Activated CD8-positive, alpha-beta memory T cell treated with anti-CD3 and anti-CD28 coated beads for 1 hour (primary cell): Measurements from ENCODE around the gene SETD2.
"Not testable (repeated sequence)": the region's sequence is repeated elsewhere in the genome, so short reads cannot be mapped to it uniquely, and the experiment has no call there.

Source experiments
- DNase-seq, 2 donors: peaks; one replicate each; pipeline ENCODE4 v3.0.0-alpha.2; 2020; ENCODE audit warnings: low read depth in 1 of 2; ENCODE audit errors: extremely low read depth in 1 of 2

The SETD2 gene, protein sequence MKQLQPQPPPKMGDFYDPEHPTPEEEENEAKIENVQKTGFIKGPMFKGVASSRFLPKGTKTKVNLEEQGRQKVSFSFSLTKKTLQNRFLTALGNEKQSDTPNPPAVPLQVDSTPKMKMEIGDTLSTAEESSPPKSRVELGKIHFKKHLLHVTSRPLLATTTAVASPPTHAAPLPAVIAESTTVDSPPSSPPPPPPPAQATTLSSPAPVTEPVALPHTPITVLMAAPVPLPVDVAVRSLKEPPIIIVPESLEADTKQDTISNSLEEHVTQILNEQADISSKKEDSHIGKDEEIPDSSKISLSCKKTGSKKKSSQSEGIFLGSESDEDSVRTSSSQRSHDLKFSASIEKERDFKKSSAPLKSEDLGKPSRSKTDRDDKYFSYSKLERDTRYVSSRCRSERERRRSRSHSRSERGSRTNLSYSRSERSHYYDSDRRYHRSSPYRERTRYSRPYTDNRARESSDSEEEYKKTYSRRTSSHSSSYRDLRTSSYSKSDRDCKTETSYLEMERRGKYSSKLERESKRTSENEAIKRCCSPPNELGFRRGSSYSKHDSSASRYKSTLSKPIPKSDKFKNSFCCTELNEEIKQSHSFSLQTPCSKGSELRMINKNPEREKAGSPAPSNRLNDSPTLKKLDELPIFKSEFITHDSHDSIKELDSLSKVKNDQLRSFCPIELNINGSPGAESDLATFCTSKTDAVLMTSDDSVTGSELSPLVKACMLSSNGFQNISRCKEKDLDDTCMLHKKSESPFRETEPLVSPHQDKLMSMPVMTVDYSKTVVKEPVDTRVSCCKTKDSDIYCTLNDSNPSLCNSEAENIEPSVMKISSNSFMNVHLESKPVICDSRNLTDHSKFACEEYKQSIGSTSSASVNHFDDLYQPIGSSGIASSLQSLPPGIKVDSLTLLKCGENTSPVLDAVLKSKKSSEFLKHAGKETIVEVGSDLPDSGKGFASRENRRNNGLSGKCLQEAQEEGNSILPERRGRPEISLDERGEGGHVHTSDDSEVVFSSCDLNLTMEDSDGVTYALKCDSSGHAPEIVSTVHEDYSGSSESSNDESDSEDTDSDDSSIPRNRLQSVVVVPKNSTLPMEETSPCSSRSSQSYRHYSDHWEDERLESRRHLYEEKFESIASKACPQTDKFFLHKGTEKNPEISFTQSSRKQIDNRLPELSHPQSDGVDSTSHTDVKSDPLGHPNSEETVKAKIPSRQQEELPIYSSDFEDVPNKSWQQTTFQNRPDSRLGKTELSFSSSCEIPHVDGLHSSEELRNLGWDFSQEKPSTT (N-terminal part only)

GRCh38 chr3:47164007-47164881, at the start of gene SETD2:
Gene SETD2, minus strand, starts transcription at chr3:47164113. Its CDS starts 189 bp downstream, at chr3:47163924.
- DNase-seq, result peak; percentile 64 to 76

DNA sequence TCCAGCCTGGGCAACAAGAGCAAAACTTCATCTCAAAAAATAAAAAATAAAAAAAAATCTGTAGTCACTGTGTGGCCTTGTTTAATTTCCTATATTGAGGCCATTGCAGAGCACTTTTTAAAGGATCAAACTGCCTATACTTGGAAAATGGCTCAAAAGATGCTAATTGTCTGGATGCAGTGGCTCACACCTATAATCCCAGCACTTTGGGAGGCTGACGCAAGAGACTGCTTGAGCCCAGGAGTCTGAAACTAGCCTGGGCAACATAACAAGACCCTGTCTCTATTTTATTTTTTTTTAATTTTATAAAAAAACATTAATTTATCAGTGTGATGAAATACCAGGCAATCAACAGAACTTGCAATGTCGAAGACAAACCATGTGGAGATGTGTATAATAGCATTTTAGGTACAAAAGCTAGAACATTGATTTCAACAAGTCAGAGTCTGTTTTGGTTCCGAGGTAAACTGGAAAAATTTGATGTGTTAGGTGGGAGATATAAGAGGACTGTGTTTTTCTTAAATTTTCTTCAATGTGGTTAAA, 47.0 kb upstream of the SETD2 start:
- no peak for DNase-seq

DNA sequence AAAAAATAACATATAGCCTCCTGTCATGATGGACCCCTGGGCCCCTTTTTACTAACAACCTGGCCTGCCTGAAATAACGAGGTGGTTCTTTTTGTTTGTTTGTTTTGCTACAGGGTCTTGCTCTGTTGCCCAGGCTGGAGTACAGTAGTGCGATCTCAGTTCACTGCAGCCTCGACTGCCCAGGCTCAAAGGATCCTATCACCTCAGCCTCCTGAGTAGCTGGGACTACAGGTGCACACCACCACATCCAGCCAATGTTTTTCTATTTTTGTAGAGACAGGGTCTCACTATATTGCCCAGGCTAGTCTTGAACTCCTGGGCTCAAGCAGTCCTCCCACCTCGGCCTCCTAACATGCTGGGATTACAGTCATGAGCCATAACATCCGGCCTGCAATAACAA, 42.1 kb upstream of the SETD2 start:
- DNase-seq, result not testable (repeated sequence)

DNA sequence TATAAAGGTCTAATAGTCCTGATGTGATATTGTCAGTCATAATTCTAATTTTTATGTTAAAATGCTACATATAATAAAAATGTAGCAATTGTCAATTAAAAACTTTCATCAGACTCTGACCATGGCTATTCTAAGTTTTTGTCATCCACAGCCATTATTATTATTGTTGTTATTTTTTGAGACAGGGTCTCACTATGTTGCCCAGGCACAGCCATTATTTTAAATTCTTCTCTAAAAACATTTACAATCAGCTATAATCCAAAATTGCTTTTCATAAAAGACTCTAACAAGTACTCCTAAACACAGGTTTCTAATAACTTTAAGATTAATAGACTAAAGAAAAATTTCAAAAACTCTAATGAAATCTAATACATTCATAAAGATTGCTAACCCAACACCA, 41.0 kb upstream of the SETD2 start:
- no peak for DNase-seq

DNA sequence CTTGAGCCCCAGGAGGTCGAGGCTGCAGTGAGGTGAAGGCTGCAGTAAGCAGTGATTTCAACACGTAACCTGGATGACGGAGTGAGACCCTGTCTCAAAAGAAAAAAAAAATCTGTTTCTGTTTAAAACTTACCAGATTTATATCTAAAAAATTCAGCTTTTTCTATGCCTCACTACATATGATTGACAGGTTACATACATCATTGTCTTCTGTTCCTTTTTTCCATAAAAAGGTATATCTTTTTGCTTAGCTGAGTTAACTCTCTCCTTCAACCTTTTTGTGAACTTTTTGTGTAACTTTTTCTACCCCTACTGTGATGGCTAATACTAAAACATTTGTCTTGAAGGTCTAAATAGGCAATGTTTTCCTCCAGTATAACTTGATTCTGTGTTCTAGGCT, 38.6 kb upstream of the SETD2 start:
- DNase-seq, result no peak

DNA sequence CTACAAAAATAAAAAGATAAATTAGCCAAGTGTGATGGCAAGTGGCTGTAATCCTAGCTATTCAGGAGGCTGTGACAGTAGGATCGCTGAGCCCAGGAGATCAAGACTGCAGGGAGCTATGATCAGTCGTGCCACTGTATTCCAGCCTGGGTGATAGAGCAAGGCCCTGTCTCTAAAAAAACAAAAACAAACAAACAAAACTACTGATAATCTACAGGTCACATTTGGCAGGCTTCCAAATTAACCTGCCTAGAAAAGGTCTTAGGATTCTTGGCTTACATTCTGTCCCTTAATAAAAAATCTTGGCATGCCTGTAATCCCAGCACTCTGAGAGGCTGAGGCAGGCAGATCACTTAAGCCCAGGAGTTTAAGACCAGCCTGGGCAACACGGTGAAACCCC, 33.4 kb upstream of the SETD2 start:
- no peak for DNase-seq

- no peak for DNase-seq
Observed at GRCh38 chr3:47194994-47195393, 31.1 kb upstream of the SETD2 start.

DNA sequence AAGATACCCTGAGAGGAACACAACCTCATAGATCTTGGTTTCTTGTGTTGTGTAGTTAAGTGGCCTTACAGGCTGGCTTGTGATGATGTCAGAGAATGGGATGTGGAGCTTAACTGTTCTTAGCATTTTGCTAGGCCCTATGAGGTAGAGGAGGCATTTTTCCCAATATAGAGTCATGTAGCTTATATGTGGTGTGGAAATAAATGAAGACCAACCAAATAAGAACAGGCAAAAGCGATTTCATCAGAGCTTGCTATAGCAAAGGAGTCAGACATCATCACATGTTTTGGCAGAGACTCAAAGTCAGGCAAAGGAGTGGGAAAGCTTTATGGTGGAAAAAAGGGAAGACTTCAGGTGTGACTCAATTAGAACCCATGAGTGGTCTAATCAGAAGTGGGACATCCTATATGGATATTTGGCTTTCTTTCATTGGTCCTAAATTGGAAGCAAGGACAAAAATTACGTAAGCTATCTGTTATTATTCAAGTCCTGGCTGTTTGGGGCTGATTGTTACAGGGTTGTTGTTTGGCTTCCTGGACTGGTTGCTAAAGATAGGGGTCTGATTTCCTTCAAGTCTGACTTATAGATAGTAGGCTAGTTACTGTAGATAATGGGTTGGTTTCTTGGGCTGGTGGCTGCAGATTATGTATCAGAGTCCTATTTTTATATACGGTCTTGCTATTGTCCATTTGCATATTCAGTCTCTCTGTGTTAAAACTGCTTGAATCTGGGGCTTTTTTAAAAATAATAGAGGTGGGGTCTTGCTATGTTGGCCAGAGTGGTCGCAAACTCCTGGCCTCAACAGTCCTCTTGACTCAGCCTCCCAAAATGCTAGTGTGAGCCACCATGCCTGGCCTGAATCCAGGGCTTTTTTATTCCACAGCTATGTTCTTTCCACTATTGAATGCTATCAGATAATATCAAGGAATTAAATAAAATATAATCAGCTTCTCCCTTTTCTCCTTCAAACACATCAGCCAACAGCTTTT, 30.3 kb upstream of the SETD2 start:
- DNase-seq, result no peak

DNA sequence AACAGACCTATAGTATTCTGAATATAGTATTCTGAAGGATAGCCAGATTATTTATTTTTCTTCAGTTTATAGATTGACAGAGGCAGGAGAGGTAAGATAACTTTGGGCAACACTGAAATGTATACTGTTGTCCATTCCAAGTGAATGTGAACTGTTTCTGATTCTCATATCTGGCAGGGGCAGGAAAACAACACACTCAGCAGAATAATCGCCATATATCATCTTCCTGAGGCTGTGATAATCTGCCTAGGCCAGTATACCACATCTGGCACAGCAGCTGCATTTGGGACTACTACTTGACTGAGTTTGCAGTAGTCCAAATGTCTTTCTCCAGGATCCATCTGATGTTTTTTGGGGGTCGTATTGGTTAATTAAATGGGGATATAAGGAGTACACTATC, 22.4 kb upstream of the SETD2 start:
- DNase-seq, result no peak

DNA sequence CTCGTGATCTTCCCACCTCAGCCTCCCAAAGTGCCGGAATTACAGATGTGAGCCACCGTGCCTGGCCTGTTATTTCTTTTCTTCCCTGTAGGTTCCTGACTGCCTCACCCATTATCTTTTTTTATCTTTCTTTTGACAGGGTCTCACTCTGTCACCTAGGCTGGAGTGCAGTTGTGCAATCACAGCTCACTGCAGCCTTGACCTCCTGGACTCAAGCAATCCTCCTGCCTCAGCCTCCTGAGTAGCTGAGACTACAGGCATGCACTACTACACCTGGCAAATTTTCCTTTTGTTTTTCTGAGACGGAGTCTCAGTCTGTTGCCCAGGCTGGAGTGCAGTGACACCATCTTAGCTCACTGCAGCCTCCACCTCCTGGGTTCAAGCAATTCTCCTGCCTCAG, 17.8 kb upstream of the SETD2 start:
- not testable (repeated sequence) for DNase-seq

DNA sequence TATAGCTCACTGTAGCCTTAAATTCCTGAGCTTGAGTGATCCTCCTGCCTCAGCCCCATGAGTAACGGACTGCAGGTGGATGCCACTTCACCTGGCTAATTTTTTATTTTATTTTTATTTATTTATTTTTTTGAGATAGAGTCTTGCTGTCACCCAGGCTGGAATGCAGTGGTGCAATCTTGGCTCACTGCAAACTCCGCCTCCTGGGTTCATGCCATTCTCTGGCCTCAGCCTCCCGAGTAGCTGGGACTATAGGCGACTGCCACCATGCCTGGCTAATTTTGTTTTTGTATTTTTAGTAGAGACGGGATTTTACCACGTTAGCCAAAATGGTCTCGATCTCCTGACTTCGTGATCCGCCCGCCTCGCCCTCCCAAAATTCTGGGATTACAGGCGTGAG, 16.1 kb upstream of the SETD2 start:
- DNase-seq, result not testable (repeated sequence)

DNA sequence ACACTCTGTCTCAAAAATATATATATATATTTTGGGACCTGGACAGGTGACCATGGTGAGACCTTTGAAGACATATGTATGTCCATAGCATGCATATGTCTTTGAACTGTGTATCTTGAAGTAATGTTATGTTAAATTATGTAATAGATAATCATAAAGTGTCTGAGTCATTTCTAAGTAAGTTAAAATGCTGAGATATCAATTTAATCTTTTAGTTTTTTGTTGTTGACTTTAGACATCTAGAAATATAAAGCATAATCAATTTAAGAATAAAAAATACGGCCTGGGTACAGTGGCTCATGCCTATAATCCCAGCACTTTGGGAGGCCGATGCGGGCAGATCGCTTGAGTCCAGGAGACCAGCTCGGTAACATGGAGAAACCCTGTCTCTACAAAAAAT, 12.7 kb upstream of the SETD2 start:
- DNase-seq, result no peak

GRCh38 chr3:47163169-47164006, 525 bp downstream of the SETD2 start:
- DNase-seq, result peak; percentile 9 to 40

- no peak for DNase-seq
Observed at GRCh38 chr3:47162697-47163168, 1.2 kb downstream of the SETD2 start.

DNA sequence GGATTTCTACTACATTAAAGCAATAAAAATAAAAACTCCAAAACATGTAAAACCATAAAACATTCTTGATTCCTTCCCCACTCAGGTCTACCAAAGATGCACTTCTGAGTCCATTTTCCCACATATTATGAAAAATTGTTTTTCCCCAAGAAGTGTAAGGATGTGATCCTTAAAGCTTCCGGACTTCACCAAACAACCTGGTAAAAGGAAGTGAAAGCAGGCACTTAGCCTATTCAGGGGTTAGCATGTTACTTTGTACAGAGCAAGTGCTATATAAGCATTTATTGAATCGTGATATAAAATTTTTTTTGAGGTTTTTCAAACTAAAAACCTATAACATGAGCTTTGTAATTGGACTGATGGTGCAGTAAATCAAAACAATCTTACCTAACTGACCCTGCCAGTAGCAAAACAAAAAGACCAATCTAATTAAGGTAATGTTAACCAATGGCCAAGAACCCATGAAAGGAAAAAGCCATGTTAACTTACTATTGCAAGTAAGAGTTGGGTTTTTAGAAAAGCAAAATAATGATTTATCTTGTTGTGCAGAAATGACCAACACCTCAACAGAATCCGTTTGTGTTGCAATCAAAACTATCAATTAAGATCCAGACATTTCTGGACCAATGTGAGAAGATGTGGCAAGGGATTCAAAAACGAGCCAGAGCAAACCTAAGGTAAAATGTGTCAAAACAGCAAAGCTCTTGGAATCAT, 1.8 kb downstream of the SETD2 start:
- no peak for DNase-seq

- no peak for DNase-seq
Observed at GRCh38 chr3:47159820-47160219, 4.1 kb downstream of the SETD2 start.

DNA sequence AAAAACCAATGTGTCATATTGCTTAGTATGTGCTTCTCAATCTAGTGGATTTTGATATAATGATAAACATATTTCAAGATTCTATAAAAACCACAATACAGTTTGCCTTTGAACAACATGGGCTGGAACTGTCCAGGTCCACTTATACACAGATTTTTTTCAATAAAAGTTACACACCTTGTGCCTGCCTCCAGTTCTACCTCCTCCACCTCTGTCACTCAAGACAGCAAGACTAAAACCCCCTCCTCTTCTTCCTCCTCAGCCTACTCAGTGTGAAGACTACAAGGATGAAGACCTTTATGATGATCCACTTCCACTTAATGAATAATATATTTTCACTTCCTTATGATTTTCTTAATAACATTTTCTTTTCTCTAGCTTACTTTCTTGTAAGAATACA, 5.7 kb downstream of the SETD2 start:
- no peak for DNase-seq
